WTC11 (cell line): ENCODE data around the gene ATP6V1D. TPM values are rescaled to one million over a fixed set of nuclear protein-coding genes. Genes with fewer than 3 reads are reported as not detected.
A peak's percentile ranks its signal among the peaks of the same experiment; 100 is the strongest.

Source experiments
- ATF1 ChIP-seq: sonication (generic); formaldehyde crosslinking; IDR thresholded peaks from 2 replicates; pipeline ENCODE4 v1.8.1; 2023; ENCODE audit warnings: mild to moderate bottlenecking, moderate library complexity, missing genetic modification reagents
- CREB1 ChIP-seq: sonication (generic); formaldehyde crosslinking; IDR thresholded peaks from 2 replicates; pipeline ENCODE4 v1.8.0; 2023; ENCODE audit warnings: mild to moderate bottlenecking, missing genetic modification reagents
- CREM ChIP-seq: sonication (generic); formaldehyde crosslinking; IDR thresholded peaks from 2 replicates; pipeline ENCODE4 v1.8.1; 2022; ENCODE audit warnings: mild to moderate bottlenecking, missing genetic modification reagents, moderate library complexity
- EMX1 ChIP-seq: fragments of 250-450 bp; sonication (Bioruptor Pico); IDR thresholded peaks from 2 replicates; pipeline ENCODE4 v1.8.0; 2021; ENCODE audit warnings: mild to moderate bottlenecking
- ETV6 ChIP-seq: sonication (generic); formaldehyde crosslinking; IDR thresholded peaks from 2 replicates; pipeline ENCODE4 v1.8.1; 2022; ENCODE audit warnings: mild to moderate bottlenecking, missing genetic modification reagents
- GABPB1 ChIP-seq: sonication (generic); formaldehyde crosslinking; IDR thresholded peaks from 2 replicates; pipeline ENCODE4 v1.8.1; 2023; ENCODE audit warnings: mild to moderate bottlenecking, missing genetic modification reagents
- GRHL2 ChIP-seq: fragments of 250-450 bp; sonication (Bioruptor Pico); IDR thresholded peaks from 2 replicates; pipeline ENCODE4 v1.8.0; 2022; ENCODE audit warnings: mild to moderate bottlenecking, moderate library complexity; ENCODE audit not compliant: insufficient replicate concordance, severe bottlenecking
- HMGA2 ChIP-seq: fragments of 250-450 bp; sonication (Bioruptor Pico); IDR thresholded peaks from 2 replicates; pipeline ENCODE4 v1.4.0; 2021; ENCODE audit warnings: mild to moderate bottlenecking, moderate library complexity
- HMGXB4 ChIP-seq: sonication (generic); formaldehyde crosslinking; IDR thresholded peaks from 2 replicates; pipeline ENCODE4 v1.8.1; 2023; ENCODE audit warnings: mild to moderate bottlenecking, moderate library complexity, missing genetic modification reagents
- JAZF1 ChIP-seq: fragments of 250-450 bp; sonication (Bioruptor Pico); IDR thresholded peaks from 2 replicates; pipeline ENCODE4 v1.9.0; 2021; ENCODE audit warnings: moderate library complexity, mild to moderate bottlenecking, inconsistent platforms
- KAT7 ChIP-seq: sonication (generic); formaldehyde crosslinking; IDR thresholded peaks from 2 replicates; pipeline ENCODE4 v1.8.1; 2023; ENCODE audit warnings: missing genetic modification reagents, mild to moderate bottlenecking, borderline replicate concordance
- MAX ChIP-seq: sonication (generic); formaldehyde crosslinking; IDR thresholded peaks from 2 replicates; pipeline ENCODE4 v1.8.0; 2022; ENCODE audit warnings: mild to moderate bottlenecking, missing genetic modification reagents
- MLX ChIP-seq: sonication (generic); formaldehyde crosslinking; IDR thresholded peaks from 2 replicates; pipeline ENCODE4 v1.8.1; 2023; ENCODE audit warnings: mild to moderate bottlenecking, missing genetic modification reagents, moderate library complexity
- NFYB ChIP-seq: sonication (generic); formaldehyde crosslinking; conservative IDR thresholded peaks from 2 replicates; pipeline ENCODE4 v1.8.0; 2022; ENCODE audit warnings: low read depth, missing genetic modification reagents
- NR2C2 ChIP-seq: sonication (generic); formaldehyde crosslinking; IDR thresholded peaks from 2 replicates; pipeline ENCODE4 v1.8.0; 2022; ENCODE audit warnings: mild to moderate bottlenecking, missing genetic modification reagents
- OVOL2 ChIP-seq: fragments of 250-450 bp; sonication (Bioruptor Pico); IDR thresholded peaks from 2 replicates; pipeline ENCODE4 v1.9.0; 2021; ENCODE audit warnings: mild to moderate bottlenecking, borderline replicate concordance
- PRRX2 ChIP-seq: fragments of 250-450 bp; sonication (Bioruptor Pico); IDR thresholded peaks from 2 replicates; pipeline ENCODE4 v1.8.0; 2021; ENCODE audit warnings: mild to moderate bottlenecking
- RORB ChIP-seq: fragments of 250-450 bp; sonication (Bioruptor Pico); IDR thresholded peaks from 2 replicates; pipeline ENCODE4 v1.9.0; 2021; ENCODE audit warnings: mild to moderate bottlenecking
- SMAD3 ChIP-seq: sonication (generic); formaldehyde crosslinking; IDR thresholded peaks from 2 replicates; pipeline ENCODE4 v1.8.0; 2022; ENCODE audit warnings: missing genetic modification reagents, mild to moderate bottlenecking, borderline replicate concordance
- TCF7 ChIP-seq: sonication (generic); formaldehyde crosslinking; IDR thresholded peaks from 2 replicates; pipeline ENCODE4 v1.8.0; 2022; ENCODE audit warnings: mild to moderate bottlenecking, low read depth, missing genetic modification reagents, moderate library complexity
- TEAD1 ChIP-seq: sonication (generic); formaldehyde crosslinking; IDR thresholded peaks from 2 replicates; pipeline ENCODE4 v1.8.0; 2022; ENCODE audit warnings: mild to moderate bottlenecking, missing genetic modification reagents
- TP53 ChIP-seq: sonication (generic); formaldehyde crosslinking; IDR thresholded peaks from 2 replicates; pipeline ENCODE4 v1.8.1; 2023; ENCODE audit warnings: mild to moderate bottlenecking, missing genetic modification reagents
- ZBTB21 ChIP-seq: sonication (generic); formaldehyde crosslinking; IDR thresholded peaks from 2 replicates; pipeline ENCODE4 v1.8.1; 2023; ENCODE audit warnings: mild to moderate bottlenecking, missing genetic modification reagents, borderline replicate concordance
- ZNF219 ChIP-seq: sonication (generic); formaldehyde crosslinking; IDR thresholded peaks from 2 replicates; pipeline ENCODE4 v1.8.0; 2023; ENCODE audit warnings: missing genetic modification reagents, mild to moderate bottlenecking, borderline replicate concordance
- ZNF232 ChIP-seq: sonication (generic); formaldehyde crosslinking; IDR thresholded peaks from 2 replicates; pipeline ENCODE4 v1.8.0; 2022; ENCODE audit warnings: mild to moderate bottlenecking, missing genetic modification reagents
- ZNF263 ChIP-seq: sonication (generic); formaldehyde crosslinking; IDR thresholded peaks from 2 replicates; pipeline ENCODE4 v1.8.1; 2022; ENCODE audit warnings: low read depth, mild to moderate bottlenecking, moderate library complexity, missing genetic modification reagents
- ZNF281 ChIP-seq: sonication (generic); formaldehyde crosslinking; IDR thresholded peaks from 2 replicates; pipeline ENCODE4 v1.8.0; 2023; ENCODE audit warnings: mild to moderate bottlenecking, missing genetic modification reagents
- ZNF416 ChIP-seq: fragments of 250-450 bp; sonication (Bioruptor Pico); IDR thresholded peaks from 2 replicates; pipeline ENCODE4 v1.9.0; 2021; ENCODE audit warnings: mild to moderate bottlenecking, inconsistent platforms
- total RNA-seq: library from RNA; stranded (reverse); gene quantifications from 3 replicates; pipeline ENCODE4 v1.2.3, GENCODE V29; 2021
- TF ChIP-seq, protein P1 (sequence below): sonication (generic); formaldehyde crosslinking; IDR thresholded peaks from 2 replicates; pipeline ENCODE4 v1.8.0; 2022; ENCODE audit warnings: missing genetic modification reagents

Gene ATP6V1D
- total RNA-seq, 1 experiment from 2014 or later = 54.0 TPM

- TF ChIP-seq SMAD3 (CRISPR knock-in tag) (0 out of 2 replicates have a peak, but pooled peaks have one; percentile 62), ZNF281 (CRISPR knock-in tag) (no peak), ATF1 (CRISPR knock-in tag) (no peak), ZBTB21 (CRISPR knock-in tag) (no peak), NFYB (no peak), ZNF263 (no peak), KAT7 (CRISPR knock-in tag) (no peak), TEAD1 (CRISPR knock-in tag) (peak; percentile 48; the same call in 1 of the 2 replicates), NR2C2 (CRISPR knock-in tag) (no peak), TCF7 (CRISPR knock-in tag) (no peak), MLX (CRISPR knock-in tag) (no peak), HMGA2 (CRISPR knock-in tag) (0 out of 2 replicates have a peak, but pooled peaks have one; percentile 6), HMGXB4 (CRISPR knock-in tag) (no peak), GRHL2 (CRISPR knock-in tag) (no peak), ZNF219 (no peak), OVOL2 (no peak), ZNF232 (CRISPR knock-in tag) (no peak), CREM (no peak), ZNF416 (CRISPR knock-in tag) (no peak), MAX (CRISPR knock-in tag) (peak; percentile 94), CREB1 (no peak), EMX1 (CRISPR knock-in tag) (no peak), TP53 (CRISPR knock-in tag) (no peak), ETV6 (CRISPR knock-in tag) (peak; percentile 63; the same call in 1 of the 2 replicates), GABPB1 (CRISPR knock-in tag) (peak; percentile 66), RORB (no peak), JAZF1 (CRISPR knock-in tag) (no peak), PRRX2 (no peak)
- TF ChIP-seq, protein P1, sequence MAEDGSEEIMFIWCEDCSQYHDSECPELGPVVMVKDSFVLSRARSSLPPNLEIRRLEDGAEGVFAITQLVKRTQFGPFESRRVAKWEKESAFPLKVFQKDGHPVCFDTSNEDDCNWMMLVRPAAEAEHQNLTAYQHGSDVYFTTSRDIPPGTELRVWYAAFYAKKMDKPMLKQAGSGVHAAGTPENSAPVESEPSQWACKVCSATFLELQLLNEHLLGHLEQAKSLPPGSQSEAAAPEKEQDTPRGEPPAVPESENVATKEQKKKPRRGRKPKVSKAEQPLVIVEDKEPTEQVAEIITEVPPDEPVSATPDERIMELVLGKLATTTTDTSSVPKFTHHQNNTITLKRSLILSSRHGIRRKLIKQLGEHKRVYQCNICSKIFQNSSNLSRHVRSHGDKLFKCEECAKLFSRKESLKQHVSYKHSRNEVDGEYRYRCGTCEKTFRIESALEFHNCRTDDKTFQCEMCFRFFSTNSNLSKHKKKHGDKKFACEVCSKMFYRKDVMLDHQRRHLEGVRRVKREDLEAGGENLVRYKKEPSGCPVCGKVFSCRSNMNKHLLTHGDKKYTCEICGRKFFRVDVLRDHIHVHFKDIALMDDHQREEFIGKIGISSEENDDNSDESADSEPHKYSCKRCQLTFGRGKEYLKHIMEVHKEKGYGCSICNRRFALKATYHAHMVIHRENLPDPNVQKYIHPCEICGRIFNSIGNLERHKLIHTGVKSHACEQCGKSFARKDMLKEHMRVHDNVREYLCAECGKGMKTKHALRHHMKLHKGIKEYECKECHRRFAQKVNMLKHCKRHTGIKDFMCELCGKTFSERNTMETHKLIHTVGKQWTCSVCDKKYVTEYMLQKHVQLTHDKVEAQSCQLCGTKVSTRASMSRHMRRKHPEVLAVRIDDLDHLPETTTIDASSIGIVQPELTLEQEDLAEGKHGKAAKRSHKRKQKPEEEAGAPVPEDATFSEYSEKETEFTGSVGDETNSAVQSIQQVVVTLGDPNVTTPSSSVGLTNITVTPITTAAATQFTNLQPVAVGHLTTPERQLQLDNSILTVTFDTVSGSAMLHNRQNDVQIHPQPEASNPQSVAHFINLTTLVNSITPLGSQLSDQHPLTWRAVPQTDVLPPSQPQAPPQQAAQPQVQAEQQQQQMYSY (CRISPR knock-in tag) = no peak
These were observed at the start of gene ATP6V1D, which contains the start of gene EIF2S1 (continued) for GRCh38 chr14:67359775-67360469.
